Activated CD4-positive, alpha-beta T cell treated with anti-CD3 and anti-CD28 coated beads, Interleukin-2, amount 10 ng/mL, durations not matched to agents 7 days and 5 days (primary cell): ENCODE data around the gene SULT1A4. TPM values are rescaled to one million over a fixed set of nuclear protein-coding genes. Genes with fewer than 3 reads are reported as not detected.
"Not testable (repeated sequence)": the region's sequence is repeated elsewhere in the genome, so short reads cannot be mapped to it uniquely, and the experiment has no call there.

Experiments used
- CTCF ChIA-PET: fragments of 350-600 bp; sonication (Branson Sonifier 250); formaldehyde crosslinking; loops from one replicate; lab custom pipeline; 2021; ENCODE audit warnings: antibody characterized with exemption; lab: Charles Lee
- POLR2A ChIA-PET: fragments of 350-600 bp; sonication (Branson Sonifier 250); formaldehyde crosslinking; loops from one replicate; lab custom pipeline; 2021; ENCODE audit warnings: antibody characterized with exemption; lab: Charles Lee
- DNase-seq: peaks from one replicate; pipeline ENCODE4 v3.0.0-alpha.2; 2020
- H3K27ac Mint-ChIP-seq: one replicate; pipeline ENCODE4 v1.8.0; 2021; ENCODE audit warnings: mild to moderate bottlenecking, moderate library complexity, mixed read lengths
- H3K27me3 Mint-ChIP-seq: one replicate; pipeline ENCODE4 v1.8.0; 2021; ENCODE audit warnings: mixed read lengths
- H3K36me3 Mint-ChIP-seq: one replicate; pipeline ENCODE4 v1.8.0; 2021; ENCODE audit warnings: low read depth, mixed read lengths
- H3K4me1 Mint-ChIP-seq: one replicate; pipeline ENCODE4 v1.8.0; 2021; ENCODE audit warnings: mixed read lengths
- H3K4me3 Mint-ChIP-seq: one replicate; pipeline ENCODE4 v1.8.0; 2021; ENCODE audit warnings: mild to moderate bottlenecking, moderate library complexity, mixed read lengths
- H3K9me3 Mint-ChIP-seq: one replicate; pipeline ENCODE4 v1.8.0; 2021; ENCODE audit warnings: mixed read lengths
- total RNA-seq, 2 experiments: library from RNA; stranded (reverse); gene quantifications; one replicate each; pipeline ENCODE4 v1.2.3, GENCODE V29; 2021

SULT1A4 gene
- total RNA-seq, 2 experiments from 2014 or later, result 2.2 to 2.9 TPM

GRCh38 chr16:29482276-29482675, 22.6 kb downstream of the SULT1A4 start:
- DNase-seq, H3K9me3 Mint-ChIP-seq, H3K4me1 Mint-ChIP-seq, CTCF ChIA-PET, H3K4me3 Mint-ChIP-seq, H3K36me3 Mint-ChIP-seq, H3K27me3 Mint-ChIP-seq, H3K27ac Mint-ChIP-seq, POLR2A ChIA-PET: not testable (repeated sequence)

DNA sequence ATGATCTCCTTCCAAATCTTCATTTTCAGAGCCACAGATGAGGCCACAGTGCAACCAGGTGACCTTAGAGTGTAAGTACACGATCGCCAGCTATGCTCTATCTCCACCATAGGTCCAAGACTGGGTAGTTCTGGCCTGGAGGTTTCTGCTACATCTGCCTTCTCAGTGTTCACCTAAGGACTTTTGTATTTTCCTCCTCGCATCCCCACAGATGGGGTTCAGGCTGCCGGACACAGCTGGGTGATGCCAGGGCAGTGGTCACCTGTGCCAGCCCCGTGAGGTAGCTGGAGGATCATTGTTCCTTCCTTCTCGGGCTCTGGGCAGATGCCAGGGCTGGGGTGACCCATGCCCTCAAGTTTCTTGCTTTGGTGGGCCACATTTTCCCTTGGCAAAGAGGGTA, 46.6 kb downstream of the SULT1A4 start, which contains the start of gene NPIPB12:
Gene NPIPB12, minus strand, starts transcription at position 101 of the 400 bp plus-strand sequence.
- H3K27me3 Mint-ChIP-seq, H3K4me3 Mint-ChIP-seq, CTCF ChIA-PET, H3K9me3 Mint-ChIP-seq, H3K27ac Mint-ChIP-seq, H3K36me3 Mint-ChIP-seq, H3K4me1 Mint-ChIP-seq, POLR2A ChIA-PET, DNase-seq: not testable (repeated sequence)

Other genes starting within 250 kb of the SULT1A4 start
- gene NPIPB11, start 53.2 kb upstream of the SULT1A4 start, total RNA-seq, result 1 to 10 TPM; 1.7 to 2.4 TPM
- gene BOLA2, start 5.6 kb upstream of the SULT1A4 start, total RNA-seq, result 10 to 100 TPM; 11.0 to 21.2 TPM
- gene SLX1B, start 5.4 kb upstream of the SULT1A4 start, total RNA-seq, result 100 to 1,000 TPM in 1 of 2 experiments, 10 to 100 TPM in 1; 76.1 to 100 TPM
- 10 to 100 TPM; 52.1 to 54.5 TPM for gene NPIPB12, start 46.5 kb downstream of the SULT1A4 start, total RNA-seq
- 100 to 1,000 TPM; 351 to 357 TPM for gene SPN, start 203.3 kb downstream of the SULT1A4 start, total RNA-seq
- gene QPRT, start 219.3 kb downstream of the SULT1A4 start, total RNA-seq, result 1 to 10 TPM; 3.9 to 4.8 TPM